COLO829 (cell line): ENCODE data around the gene KCTD13.
"Not testable (repeated sequence)": the region's sequence is repeated elsewhere in the genome, so short reads cannot be mapped to it uniquely, and the experiment has no call there.

Source experiments
- DNase-seq: peaks from one replicate; pipeline ENCODE4 v3.0.0; 2012; ENCODE audit warnings: low spot score

KCTD13 gene

GRCh38 chr16:29877266-29877961, 48.6 kb downstream of the KCTD13 start:
- DNase-seq: peak; percentile 35

GRCh38 chr16:29876594-29877249, 49.3 kb downstream of the KCTD13 start:
- DNase-seq: no peak

- no peak for DNase-seq
Measured at GRCh38 chr16:29876217-29876593, 49.8 kb downstream of the KCTD13 start.

GRCh38 chr16:29875206-29875605, 50.8 kb downstream of the KCTD13 start:
- DNase-seq: no peak

GRCh38 chr16:29873319-29873718, 52.7 kb downstream of the KCTD13 start:
- DNase-seq: no peak

GRCh38 chr16:29871822-29872546, 54.0 kb downstream of the KCTD13 start:
- DNase-seq: no peak

GRCh38 chr16:29869067-29869466, 57.0 kb downstream of the KCTD13 start:
- not testable (repeated sequence) for DNase-seq

GRCh38 chr16:29868396-29869009, 57.5 kb downstream of the KCTD13 start:
- no peak for DNase-seq

GRCh38 chr16:29864205-29864604, 61.8 kb downstream of the KCTD13 start:
- no peak for DNase-seq

- no peak for DNase-seq
Measured at GRCh38 chr16:29863669-29863984, 62.4 kb downstream of the KCTD13 start.

GRCh38 chr16:29862884-29863668, 63.0 kb downstream of the KCTD13 start, which contains the start of gene CDIPT:
CDIPT (minus strand) TSS chr16:29863226; CDS start chr16:29862857, 369 bp downstream.
- DNase-seq: peak; percentile 90

- no peak for DNase-seq
Measured at GRCh38 chr16:29862383-29862883, 63.6 kb downstream of the KCTD13 start.

- DNase-seq: no peak
Measured at GRCh38 chr16:29860218-29860617, 65.8 kb downstream of the KCTD13 start.

- DNase-seq: no peak
Measured at GRCh38 chr16:29858974-29859373, 67.1 kb downstream of the KCTD13 start.

GRCh38 chr16:29858149-29858849, 67.7 kb downstream of the KCTD13 start:
- DNase-seq: no peak

- DNase-seq: no peak
Measured at GRCh38 chr16:29857133-29857760, 68.8 kb downstream of the KCTD13 start.
